Measurements from ENCODE around the gene MTOR.

GRCh38 chr1:11151826-11152612 lies 110.3 kb downstream of the MTOR start:
- TF ChIP-seq POLR2A (IDR thresholded peaks at IDR 0.05) (no peak), CTCF (IDR thresholded peaks at IDR 0.05) (no peak)
